ENCODE measurements around the gene DPM2. TPM values are rescaled to one million over a fixed set of nuclear protein-coding genes. Genes with fewer than 3 reads are reported as not detected.

The DPM2 gene
- total and polyA plus RNA-seq, 2 experiments from 2014 or later, result 36.6 to 92.4 TPM

GRCh38 chr9:127907867-127908659 lies 29.6 kb downstream of the DPM2 start:
- Histone ChIP-seq H3K9me2 (ENCODE audit: insufficient read depth) (no peaks in the 10 kb centered on the region), H3F3A (replicated peaks; ENCODE audit: low read depth) (0 out of 2 replicates have a peak, but pooled peaks cover 13% of the 10 kb centered on the region), H3K27ac (ENCODE audit: low read depth) (no peak overlapping the region), H4K20me1 (replicated peaks; ENCODE audit: insufficient read depth) (peaks cover 2% of the 10 kb centered on the region; the same call in 1 of the 2 replicates), H3K79me2 (replicated peaks; ENCODE audit: insufficient read depth) (no peaks in the 10 kb centered on the region), H3K4me3 (no peak overlapping the region), H3K27me3 (ENCODE audit: insufficient read depth) (no peaks in the 10 kb centered on the region), H3K36me3 (ENCODE audit: insufficient read depth) (no peaks in the 10 kb centered on the region), H2AFZ (no peak overlapping the region), H3K4me2 (no peak overlapping the region), H3K4me1 (ENCODE audit: insufficient read depth) (peaks cover 20% of the 10 kb centered on the region)
- DNase-seq (ENCODE audit: low spot score) (no peak), ATAC-seq (no peak)
- Mint-ChIP-seq H3K9me3 (no peaks in the 10 kb centered on the region; the same call in 2 of the 3 replicates), H3K36me3 (ENCODE audit: low read depth) (peaks cover 18% of the 10 kb centered on the region; the same call in 2 of the 3 replicates), H3K27me3 (ENCODE audit: insufficient read depth, low read depth, poor library complexity) (peaks cover 13% of the 10 kb centered on the region), H3K4me3 (no peak overlapping the region), H3K27ac (no peak overlapping the region), H3K4me1 (peaks cover 17% of the 10 kb centered on the region)
- TF ChIP-seq STAT1 (IDR thresholded peaks at IDR 0.05; ENCODE audit: unreplicated experiment), result no peak
- no peak for TF ChIP-seq CREB1 (CRISPR knock-in tag; IDR thresholded peaks at IDR 0.05; ENCODE audit: low read depth)
- TF ChIP-seq EZH2phosphoT487 (IDR thresholded peaks at IDR 0.05; ENCODE audit: unreplicated experiment), result no peak
- no peak for TF ChIP-seq ETS1 (IDR thresholded peaks at IDR 0.05)
- TF ChIP-seq CTCF (conservative IDR thresholded peaks at IDR 0.05; ENCODE audit: low read depth in 2 of 2), result no peak
- no peak for TF ChIP-seq ZNF114 (CRISPR knock-in tag; IDR thresholded peaks at IDR 0.05)
- TF ChIP-seq POLR2AphosphoS5 (IDR thresholded peaks at IDR 0.05; ENCODE audit: low read depth), result no peak
- TF ChIP-seq JUNB (IDR thresholded peaks at IDR 0.05; ENCODE audit: unreplicated experiment), result no peak
- TF ChIP-seq EZH2 (IDR thresholded peaks at IDR 0.05; ENCODE audit: low read depth, unreplicated experiment), result no peak
- no peak for TF ChIP-seq REST (IDR thresholded peaks at IDR 0.05; ENCODE audit: unreplicated experiment)
- no peak for TF ChIP-seq NANOG (IDR thresholded peaks at IDR 0.05; ENCODE audit: borderline replicate concordance)
- TF ChIP-seq ZNF462 (CRISPR knock-in tag; IDR thresholded peaks at IDR 0.05), result no peak
- no peak for TF ChIP-seq ZNF331 (CRISPR knock-in tag; IDR thresholded peaks at IDR 0.05; ENCODE audit: low read depth)
